CD4-positive, alpha-beta T cell treated with Interleukin-4 for 4 hours (primary cell): ENCODE measurements around the gene ANKRD28.

Experiments
- DNase-seq: peaks from one replicate; pipeline ENCODE4 v3.0.0-alpha.2; 2020

ANKRD28 gene

DNA sequence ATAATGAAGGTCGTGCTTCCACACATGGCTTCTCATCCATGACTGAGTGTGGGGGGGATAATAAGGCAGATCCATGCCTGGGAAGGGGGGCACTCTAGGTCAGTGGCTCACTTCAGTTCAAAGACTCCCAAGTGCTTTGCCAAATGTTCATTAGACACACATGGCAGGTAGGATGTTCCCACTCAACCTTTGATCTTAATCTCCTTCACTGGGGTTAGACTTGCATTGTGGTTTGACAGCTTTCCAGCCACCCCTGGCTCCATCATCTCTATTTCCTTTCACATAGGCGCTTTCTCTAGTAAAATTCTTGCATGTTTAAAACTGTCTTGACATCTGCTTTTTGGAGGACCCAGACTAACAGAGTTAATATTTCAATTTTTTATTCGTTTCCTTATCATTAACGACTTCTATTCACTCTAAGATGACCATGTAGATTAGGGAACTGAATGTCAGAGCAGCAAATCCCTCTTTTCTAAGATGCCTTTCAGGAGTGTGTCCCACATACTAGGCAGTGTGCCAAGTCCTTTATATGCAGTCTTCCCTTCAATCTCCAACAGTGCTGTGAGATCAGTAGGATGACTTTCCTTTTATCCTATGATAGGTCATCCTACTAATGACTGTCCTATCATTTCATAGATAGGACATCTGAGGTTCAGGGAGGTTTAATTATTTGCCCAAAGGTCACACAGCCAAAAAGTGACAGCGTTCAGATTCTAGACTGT lies 138.4 kb downstream of the ANKRD28 start:
- DNase-seq = no peak

DNA sequence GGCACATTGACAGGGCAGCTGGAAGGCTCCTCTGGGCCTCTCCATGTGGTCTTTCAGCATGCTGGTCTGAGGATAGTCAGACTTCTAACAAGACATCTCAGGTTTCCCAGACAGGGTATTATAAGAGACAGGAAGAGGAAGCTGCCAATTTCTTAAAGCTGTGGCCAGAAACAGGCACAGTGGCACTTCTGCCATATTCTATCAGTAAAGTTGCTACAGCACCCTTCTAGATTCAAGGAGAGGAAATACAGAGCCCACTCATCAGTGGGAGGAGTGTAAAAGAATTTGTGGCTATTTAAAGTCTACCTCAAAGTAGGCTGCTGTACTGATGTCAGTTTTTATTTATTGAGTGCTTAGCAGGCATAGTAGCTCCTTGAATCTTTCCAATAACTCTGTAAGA lies 140.8 kb downstream of the ANKRD28 start:
- no peak for DNase-seq

DNA sequence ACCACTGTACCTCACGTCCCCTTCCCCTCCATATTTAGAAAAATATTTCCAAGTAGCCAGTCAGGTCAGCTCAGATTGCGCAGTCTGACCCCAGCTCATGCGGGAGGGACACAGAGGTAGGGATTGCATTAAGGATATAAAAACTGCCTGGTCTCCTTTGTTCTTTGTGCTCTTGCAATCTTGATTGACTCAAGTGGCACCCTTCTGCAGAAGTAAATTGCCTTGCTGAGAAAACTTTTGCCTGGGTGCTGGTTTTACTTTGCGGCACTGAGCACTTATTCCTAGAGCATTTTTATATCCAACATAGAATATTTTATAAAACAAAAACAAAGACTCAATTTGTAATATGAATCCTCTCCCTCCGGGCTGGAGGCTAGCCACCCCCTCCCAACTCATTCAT lies 141.4 kb downstream of the ANKRD28 start:
- no peak for DNase-seq

DNA sequence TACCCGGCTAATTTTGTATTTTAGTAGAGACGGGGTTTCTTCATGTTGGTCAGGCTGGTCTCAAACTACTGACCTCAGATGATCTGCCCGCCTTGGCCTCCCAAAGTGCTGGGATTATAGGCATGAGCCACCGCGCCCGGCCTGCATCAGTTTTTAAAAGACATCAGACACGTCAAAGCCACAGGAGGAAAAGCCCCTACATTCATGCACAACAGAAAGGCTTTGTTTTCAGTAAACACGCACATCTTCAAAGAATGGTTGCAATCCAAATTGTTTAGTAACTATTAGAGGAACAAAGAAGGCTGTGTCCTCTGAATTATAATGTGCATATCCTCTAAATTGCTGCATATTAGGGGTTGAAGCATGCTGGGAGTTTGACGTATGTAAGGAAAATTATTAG lies 142.9 kb downstream of the ANKRD28 start:
- DNase-seq = no peak

DNA sequence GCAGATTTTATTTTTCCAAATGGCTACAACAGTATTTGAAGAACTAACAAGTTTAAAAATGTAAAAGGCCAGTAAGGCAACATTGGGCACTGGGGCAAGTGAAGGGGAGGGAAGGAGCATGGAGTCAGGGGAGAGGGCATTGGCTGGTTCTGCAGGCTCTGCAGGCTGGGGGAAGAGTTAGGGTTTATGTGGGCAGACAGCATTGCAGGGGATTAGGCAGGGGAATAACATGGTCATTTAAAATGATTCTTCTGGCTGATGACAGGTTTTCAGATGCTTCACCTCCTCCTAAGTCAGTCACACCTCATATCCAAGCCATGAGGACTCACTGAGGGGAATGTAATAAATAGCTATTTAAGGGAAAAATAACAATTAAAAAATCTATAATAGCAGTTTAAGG lies 143.7 kb downstream of the ANKRD28 start:
- DNase-seq = no peak

DNA sequence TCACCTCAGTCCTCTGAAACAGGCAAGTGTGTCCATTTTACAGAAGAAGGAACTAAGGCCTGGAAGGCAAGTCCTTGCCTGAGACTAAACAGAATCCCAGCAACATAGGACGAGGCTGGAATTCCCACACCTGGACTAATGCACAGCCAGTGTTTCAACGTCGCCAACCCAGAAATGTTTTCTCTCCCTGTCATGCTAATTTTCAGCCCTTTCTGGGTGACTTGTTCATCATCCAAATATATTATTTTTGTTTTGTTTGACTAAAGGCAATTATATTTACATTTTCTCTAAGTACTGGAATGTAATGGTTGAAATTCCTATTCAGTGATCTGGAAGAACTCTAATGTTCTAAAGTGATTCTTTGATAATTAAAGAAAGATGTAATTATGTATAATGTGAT lies 144.5 kb downstream of the ANKRD28 start:
- DNase-seq = no peak

DNA sequence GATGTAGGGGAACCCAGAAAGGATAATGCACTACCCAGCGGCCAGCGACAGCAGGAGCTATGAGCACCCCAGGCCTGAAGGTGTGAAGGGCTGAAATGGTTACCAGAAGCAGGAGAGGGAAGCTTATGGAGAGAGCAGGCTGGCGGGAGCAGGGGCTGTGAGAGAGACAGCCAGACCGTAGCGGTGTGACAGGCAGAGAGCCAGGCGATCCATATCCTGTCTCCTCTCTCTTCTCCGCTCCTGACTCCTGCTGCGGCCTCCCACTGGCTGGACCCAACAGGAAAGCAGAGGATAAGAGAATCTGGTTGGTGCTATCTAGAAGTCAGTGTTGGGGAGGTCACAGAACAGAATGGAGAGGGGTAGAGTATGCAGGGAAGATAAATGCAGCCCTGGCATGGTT lies 146.4 kb downstream of the ANKRD28 start:
- no peak for DNase-seq

DNA sequence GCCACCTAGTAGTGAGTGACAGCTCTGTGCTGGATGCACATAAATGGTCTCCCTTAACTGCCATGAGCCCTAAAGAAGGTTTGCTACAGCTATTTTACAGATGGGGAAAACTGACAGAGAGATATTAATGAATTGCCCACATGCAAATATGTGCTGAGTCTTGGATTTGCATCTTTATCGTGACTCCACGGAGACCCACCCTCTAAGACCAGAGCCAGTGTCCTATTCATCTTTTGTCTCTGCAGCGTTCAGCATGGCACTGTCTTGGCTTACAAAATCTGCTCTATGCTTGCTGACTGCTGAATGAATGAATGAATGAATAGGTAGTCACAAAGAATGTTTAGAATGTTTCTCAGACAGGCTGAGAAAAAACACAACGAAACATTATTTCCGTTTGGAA lies 147.9 kb downstream of the ANKRD28 start:
- DNase-seq = no peak

DNA sequence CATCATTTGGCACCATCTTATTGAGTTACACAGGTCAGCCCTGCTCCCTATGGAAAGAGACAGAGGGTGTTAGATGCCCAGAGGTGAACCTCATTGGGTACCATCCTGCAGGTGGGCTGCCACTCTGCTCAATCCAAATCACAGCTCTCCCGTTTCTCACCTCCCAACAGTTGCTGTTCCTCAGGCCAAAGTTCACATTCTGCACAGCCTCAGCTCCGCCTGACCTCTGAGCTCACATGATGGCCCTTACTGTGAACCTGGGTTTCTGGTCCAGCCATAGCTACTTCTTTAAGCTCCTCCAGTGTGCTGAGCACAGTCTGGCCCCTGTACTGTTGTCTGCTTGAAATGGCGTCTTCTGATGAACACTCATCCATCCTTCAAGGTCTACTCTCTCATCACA lies 148.4 kb downstream of the ANKRD28 start:
- DNase-seq = no peak

DNA sequence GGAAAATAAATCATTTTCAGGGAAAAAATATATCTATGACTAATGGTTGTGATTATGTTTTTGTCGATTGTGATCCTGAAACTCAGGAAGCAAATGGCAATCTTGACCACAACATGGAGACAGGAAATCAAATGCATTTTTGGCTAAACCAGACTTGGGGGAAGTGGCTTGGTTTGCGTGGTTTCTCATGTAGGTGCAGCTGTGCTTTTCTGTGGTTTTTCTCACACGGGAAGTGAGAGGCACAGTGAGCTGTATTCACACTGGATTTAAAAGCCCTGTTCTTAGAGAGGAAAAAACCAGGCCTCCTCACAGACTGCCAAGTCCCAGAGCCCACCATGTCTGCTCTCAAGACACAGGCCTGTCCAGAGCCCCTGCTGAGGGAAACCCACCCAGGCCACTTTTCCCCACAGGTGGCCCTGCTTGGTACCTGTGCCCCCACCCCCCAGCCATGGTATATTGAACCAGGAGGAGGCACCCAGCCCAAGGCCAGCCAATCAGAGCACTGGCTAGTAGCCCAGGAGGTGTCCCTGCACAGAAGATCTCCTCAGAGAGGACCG lies 150.1 kb downstream of the ANKRD28 start:
- DNase-seq = peak; percentile 70

DNA sequence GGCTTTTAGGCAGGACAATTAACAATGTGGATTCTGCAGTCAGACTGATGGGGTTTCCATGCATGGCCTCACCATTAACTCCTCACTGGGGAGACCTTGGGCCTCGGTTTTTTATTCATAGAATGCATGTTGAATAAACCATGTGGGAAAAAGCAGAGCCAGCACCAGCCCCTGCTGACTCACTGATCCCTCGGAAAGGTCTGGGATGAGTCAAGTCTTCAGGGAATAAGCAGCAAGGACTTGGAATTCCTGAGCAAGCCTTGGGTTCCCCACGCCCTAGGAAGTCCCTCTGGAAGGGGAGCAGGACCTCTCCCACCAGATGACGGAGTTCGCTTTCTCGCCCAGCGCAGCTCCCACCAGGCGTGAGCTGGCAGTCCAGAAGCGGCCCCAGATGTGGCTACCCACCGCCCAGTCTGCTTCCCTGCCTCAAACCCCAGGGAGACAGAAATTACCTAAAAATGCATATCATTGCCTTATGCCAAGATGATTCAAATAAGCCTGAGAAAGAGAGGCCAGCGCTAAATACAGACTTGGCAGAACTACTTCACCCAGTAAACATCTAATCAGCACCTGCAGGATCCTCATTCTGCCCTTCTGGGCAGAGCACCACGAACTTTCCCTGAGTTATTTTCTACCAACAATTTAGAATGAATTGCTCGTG lies 150.8 kb downstream of the ANKRD28 start:
- no peak for DNase-seq

DNA sequence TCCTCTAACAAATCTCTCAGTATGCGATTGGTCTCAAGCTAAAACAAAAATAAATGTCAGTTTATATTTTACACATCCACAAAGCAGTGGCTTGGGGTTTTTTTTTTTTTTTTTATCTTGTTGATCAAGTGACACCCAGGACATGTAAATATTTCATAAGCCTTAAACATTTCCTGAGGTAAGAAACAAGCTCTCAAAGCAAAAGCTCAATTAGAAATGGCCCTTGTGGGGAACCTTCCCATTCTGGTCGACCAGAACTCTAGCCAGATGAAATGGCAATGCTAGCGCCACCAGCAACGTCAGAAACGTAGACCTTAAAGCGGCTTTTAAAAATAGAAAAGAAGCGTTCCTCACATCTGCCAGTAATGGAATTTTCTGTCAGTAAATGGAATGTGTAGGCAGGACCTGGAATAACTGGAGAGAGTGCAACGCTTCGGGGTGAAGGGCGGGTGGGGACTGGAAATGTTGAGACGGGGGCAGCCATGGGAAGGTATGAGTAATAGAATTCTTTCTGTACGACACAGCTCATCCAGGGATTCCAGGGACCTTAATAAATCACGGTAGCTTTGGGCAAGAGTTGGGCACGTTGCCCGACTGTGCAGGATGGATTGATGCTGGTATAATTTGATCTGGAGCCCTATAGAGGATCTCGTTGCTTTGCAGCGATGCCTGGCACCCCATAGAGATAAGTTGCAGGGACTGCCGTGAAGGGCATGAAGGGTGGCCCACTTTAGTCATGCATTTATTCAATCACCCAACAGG lies 151.9 kb downstream of the ANKRD28 start:
- DNase-seq = no peak

DNA sequence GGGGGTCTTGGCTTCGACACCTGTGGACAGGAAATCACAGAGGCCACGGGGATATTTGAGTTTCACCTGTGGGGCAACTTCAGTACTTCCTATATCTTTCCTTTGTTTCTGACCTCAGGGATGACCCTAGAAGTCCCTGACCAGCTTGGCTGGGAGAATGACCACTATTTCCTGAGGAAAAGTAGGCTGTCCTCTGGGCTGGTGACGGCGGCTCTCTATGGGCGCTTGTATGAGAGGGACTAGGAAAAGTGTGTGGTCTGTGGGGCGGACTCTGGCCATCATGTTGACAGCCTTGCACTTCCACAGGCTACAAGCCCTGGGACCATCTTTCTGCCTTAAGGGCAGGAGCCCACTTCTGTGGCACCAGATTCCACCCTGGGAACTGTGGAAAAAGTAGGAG lies 152.5 kb downstream of the ANKRD28 start:
- DNase-seq = no peak

DNA sequence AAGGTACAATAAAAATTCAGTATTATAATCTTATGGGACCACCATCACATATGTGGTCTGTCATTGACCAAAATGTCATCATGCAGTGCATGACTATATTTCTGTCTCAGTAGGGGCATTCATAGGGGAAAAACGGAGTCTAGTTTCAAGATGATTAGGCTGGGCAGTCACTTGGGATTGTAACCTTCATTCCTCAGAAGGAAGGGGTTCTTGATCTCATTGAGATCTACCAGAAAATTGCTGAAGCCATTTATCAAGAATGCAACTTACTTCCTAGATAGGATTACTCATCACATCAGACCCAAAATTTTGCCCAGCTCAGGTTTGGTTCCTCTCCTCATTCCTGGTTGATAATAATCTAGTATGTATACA lies 158.9 kb downstream of the ANKRD28 start:
- no peak for DNase-seq

DNA sequence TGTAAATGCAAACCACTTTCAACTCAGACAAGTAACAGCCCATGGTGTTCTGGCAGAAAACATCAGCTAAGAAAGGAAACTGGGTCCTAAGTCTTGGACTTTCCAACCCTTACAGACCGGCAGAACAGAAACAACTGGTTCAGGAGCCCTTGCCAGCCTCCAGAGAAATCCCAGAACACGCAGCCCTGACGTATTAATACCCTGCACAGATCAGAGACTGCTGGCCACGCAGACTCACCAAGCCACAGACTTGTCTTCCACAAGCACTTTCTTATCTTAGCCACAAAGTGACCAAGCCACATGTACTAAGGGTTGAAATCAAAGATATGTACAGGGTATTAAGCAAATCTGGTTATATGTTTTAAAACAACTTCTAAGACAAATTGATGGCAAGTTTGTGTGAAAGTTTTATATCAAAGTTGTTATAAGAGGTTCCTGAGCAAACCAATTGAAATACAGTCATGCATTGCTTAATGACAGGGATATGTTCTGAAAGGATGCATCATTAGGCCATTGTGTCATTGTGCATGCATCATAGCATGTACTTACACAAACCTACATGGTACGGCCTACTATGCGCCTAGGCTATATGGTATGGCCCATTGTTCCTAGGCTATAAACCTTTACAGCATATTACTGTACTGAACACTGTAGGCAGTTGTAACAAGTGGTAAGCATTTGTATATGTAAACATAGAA lies 159.4 kb downstream of the ANKRD28 start:
- no peak for DNase-seq

DNA sequence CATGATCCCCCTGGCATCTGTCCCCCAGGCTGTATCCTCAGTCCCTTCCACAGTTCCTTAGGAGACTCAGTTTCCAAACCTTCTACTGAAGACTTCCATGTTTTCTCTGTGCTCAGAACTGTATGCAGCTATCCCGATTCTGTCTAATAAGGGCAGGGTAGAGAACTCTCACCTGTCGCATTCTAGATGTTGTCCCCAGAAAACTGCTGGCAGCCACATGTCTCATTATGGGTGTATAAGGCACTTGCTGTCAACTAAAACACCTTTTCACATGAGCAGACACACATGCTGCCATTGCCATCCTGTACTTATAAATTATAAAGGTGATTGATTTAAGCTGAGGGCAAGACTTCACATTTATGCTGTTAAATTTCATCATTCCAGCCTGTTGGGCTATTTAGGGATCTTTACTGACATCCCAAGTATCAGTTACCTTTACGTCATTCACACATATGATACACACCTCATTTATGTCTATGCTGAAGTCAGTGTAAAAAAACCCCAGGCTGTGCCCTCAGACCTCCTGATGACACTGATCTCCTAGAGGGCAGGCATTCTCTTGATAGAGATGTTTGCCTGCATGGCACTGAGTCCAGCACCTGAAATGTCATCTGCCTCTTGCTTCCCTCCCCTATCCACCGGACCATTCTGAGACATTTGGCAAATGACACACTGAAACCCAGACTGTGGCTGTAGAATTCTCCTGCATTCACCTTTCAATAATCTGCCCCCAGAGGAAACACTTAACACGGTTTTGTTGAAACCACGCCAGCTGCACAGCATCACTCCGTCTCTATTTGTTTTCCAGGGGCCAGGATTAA lies 160.4 kb downstream of the ANKRD28 start:
- no peak for DNase-seq

DNA sequence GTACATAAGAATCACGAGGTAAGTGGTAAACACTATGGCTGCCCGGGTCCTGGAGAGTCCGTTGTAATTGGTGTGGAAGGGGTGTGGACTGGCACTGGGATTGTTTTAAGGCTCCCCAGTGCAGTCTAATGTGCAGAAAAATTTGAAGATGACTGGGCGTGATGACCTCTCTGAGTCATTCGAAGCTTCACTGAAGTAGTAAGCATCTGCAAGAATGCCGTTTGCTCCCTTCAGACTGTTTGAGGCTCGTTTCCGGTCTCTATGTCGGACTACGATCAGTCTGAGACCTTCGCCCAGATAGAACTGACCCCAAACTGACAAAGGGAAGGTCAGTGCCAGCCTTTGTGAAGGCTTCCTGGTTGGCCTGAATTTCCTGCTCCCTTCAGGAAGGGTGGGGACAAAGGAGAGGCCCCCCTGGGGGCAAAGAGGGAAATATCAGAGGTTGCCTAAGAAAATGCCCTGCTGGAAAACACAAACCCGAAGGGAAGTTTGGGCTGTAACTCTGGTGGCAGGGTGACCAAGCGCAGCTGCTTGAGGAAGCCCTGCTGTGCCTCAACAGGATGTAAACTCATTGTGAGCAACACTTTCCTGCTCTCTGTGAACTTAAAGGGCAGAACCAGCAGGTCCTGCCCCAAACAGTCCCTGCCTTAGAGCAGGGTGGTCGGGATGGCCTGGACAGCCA lies 161.6 kb downstream of the ANKRD28 start:
- DNase-seq = peak; percentile 33

DNA sequence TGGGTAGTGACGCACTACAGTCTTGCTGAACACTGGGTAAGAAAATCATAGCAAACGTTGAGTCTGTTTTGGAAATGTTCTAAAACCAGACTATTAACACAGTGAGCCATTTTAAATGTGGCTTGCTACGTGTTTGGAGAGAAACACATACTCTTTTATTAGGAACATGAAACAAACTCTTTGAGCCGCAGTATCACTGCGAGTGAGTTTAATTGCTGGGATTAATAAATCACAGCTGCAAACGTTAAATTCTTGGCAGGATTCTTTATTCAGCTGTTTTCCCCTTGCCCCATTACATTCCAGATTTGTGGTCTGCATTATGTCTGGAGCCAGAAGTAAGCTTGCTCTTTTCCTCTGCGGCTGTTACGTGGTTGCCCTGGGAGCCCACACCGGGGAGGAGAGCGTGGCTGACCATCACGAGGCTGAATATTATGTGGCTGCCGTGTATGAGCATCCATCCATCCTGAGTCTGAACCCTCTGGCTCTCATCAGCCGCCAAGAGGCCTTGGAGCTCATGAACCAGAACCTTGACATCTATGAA lies 162.6 kb downstream of the ANKRD28 start:
- DNase-seq = no peak

DNA sequence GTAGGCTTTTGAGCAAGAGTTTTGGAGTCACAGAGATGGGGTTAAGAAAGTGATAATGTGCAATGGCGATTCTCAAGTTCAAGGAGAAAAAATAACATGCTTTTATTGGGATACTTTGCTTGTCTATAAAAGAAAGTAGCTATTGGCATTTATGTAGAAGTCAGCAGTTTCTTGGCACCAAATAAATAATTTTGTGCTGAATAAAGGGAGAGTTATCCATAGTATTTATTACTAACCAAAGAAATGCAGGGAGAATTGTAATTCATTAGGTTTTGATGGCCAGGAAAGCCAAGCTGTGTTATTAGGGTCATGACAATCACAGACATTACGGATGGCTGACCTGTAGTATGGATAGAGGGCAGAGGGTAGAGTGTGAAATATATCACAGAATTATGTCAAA lies 163.1 kb downstream of the ANKRD28 start:
- DNase-seq = no peak

DNA sequence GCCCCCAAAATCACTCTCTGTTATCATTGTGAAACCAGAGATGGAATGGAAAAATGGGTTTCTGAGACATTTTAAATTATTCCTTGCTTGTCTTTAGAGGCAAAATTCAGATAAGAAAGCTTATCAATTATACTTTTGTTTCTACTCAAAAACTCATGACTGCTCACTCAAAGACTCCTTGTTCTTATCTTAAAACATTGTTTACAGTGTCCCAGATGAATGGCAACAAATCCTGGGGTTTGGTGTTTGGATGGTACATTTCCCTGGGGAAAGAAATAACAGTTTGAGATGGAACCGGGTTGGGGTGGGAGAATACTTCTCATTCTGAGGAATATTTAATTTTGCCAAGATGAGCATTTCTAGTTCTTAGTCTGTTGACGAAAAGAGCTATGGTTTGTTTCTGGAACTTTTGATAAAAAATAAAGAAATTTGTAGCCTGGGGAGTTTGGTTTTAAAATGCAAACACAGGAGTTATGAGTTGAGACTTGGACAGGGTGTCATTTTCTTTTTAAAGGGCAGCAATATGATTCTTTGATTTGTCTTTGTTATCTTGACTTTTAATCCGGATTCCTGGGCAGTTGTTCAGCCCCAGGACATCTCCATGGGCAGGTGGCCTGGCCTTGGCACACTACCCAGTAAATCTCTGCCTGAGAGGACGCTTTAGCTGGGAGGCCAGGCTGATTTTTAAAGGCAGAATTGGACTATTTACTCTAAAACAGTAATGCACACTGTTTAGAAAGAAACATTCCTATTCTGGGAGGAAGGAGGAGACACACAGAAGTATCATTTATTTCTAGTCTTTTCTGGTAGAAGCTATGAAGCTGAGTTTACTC lies 163.8 kb downstream of the ANKRD28 start:
- no peak for DNase-seq
